Fibroblast of villous mesenchyme (primary cell): ENCODE results near the gene IVL. TPM values are rescaled to one million over a fixed set of nuclear protein-coding genes. Genes with fewer than 3 reads are reported as not detected.

Experiments used
- DNase-seq: peaks from one replicate; pipeline ENCODE4 v3.0.0-alpha.2; 2010; ENCODE audit warnings: low read depth
- H3K4me3 ChIP-seq: 2 replicates; pipeline ENCODE4 v1.5.1; 2011; ENCODE audit warnings: low read depth, mild to moderate bottlenecking, low read length
- total RNA-seq: library from RNA; depleted of rRNA; stranded (reverse); fragments of >200 nt; gene quantifications from 2 replicates; pipeline ENCODE4 v1.2.3, GENCODE V29; 2012
- TF ChIP-seq, protein P1 (sequence below): IDR thresholded peaks from 2 replicates; pipeline ENCODE4 v1.5.1; 2012; ENCODE audit warnings: low read depth, mild to moderate bottlenecking, low read length; ENCODE audit not compliant: insufficient read depth

Gene IVL, protein sequence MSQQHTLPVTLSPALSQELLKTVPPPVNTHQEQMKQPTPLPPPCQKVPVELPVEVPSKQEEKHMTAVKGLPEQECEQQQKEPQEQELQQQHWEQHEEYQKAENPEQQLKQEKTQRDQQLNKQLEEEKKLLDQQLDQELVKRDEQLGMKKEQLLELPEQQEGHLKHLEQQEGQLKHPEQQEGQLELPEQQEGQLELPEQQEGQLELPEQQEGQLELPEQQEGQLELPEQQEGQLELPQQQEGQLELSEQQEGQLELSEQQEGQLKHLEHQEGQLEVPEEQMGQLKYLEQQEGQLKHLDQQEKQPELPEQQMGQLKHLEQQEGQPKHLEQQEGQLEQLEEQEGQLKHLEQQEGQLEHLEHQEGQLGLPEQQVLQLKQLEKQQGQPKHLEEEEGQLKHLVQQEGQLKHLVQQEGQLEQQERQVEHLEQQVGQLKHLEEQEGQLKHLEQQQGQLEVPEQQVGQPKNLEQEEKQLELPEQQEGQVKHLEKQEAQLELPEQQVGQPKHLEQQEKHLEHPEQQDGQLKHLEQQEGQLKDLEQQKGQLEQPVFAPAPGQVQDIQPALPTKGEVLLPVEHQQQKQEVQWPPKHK
- not detected in 2 replicates for total RNA-seq

DNA sequence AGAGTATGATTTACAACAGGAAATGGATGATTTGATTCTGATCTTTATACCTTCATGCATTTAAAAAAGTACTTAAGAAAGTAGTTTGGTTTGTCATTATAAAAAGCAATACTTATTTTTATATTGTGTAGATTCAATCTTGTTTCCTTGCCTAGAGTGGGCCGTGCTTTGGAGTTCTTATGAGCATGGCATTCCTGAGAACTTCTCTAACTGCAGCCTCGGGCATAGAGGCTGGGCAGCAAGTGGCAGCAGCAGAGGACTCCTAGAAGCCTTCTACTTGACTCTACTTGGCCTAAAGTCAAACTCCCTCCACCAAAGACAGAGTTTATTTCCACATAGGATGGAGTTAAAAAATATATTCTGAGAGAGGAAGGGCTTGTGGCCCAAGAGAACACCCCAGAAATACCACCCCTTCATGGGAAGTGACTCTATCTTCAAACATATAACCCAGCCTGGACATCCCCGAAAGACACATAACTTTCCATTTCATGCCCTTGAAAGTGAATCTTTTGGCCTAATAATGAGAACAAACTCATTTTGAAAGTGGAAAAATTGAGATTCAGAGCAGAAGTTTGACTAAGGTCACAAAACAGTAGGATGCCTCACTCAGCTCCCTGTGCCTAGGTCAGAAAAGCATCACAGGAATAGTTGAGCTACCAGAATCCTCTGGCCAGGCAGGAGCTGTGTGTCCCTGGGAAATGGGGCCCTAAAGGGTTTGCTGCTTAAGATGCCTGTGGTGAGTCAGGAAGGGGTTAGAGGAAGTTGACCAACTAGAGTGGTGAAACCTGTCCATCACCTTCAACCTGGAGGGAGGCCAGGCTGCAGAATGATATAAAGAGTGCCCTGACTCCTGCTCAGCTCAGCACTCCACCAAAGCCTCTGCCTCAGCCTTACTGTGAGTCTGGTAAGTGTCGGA, at the start of gene IVL:
Gene IVL, plus strand, starts transcription at position 861 of the 916 bp plus-strand sequence. CDS start 1,252 bp downstream, outside the sequence.
- no peak for DNase-seq
- H3K4me3 ChIP-seq, result no peak within 1 kb of the TSS
- TF ChIP-seq, protein P1, sequence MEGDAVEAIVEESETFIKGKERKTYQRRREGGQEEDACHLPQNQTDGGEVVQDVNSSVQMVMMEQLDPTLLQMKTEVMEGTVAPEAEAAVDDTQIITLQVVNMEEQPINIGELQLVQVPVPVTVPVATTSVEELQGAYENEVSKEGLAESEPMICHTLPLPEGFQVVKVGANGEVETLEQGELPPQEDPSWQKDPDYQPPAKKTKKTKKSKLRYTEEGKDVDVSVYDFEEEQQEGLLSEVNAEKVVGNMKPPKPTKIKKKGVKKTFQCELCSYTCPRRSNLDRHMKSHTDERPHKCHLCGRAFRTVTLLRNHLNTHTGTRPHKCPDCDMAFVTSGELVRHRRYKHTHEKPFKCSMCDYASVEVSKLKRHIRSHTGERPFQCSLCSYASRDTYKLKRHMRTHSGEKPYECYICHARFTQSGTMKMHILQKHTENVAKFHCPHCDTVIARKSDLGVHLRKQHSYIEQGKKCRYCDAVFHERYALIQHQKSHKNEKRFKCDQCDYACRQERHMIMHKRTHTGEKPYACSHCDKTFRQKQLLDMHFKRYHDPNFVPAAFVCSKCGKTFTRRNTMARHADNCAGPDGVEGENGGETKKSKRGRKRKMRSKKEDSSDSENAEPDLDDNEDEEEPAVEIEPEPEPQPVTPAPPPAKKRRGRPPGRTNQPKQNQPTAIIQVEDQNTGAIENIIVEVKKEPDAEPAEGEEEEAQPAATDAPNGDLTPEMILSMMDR, result no peak

DNA sequence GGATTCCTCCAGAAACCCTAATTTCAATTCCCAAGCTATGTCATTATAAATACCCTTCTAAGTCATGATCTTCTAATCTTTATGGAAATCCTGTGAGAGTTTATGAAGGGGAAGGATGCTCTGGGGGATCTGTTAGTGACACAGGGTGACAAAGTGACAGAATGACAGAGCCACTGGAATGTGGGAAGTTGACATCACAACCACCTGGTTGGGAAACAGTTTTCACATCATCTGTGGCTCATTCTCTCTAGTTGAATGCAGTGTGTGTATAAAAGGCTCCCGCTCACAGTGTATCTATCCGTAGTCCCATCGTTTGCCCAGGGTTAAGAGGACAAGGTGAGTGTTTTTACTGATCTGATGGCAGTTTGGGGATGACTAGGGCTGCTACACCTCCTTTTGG, 48.6 kb upstream of the IVL start, which contains the start of gene LCE7A:
Gene LCE7A, plus strand, starts transcription at position 301 of the 400 bp plus-strand sequence. CDS start 702 bp downstream, outside the sequence.
- DNase-seq, result no peak
- no peak within 1 kb of the TSS for H3K4me3 ChIP-seq
- TF ChIP-seq, protein P1, result no peak

DNA sequence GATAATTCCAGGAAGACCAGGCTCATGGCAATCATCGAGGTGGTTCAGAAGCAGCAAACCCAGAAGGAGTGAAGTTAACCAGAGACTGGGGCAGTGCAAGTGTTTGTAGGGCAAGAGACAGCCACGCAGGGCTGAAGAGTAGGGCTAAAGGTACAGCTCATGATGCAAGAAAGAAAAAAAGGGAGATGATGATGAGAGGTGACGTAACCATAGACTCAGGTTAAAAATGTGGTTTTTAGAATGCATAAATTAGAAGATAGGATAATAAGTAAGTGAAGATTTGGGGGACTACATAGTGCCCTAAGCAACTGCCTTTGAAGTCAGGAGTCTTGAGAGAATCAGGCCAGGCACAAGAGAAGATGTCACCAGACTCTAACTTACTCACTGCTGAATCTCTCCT, 48.2 kb upstream of the IVL start:
- no peak for DNase-seq
- TF ChIP-seq, protein P1, result no peak
- H3K4me3 ChIP-seq, result no peak overlapping the region

DNA sequence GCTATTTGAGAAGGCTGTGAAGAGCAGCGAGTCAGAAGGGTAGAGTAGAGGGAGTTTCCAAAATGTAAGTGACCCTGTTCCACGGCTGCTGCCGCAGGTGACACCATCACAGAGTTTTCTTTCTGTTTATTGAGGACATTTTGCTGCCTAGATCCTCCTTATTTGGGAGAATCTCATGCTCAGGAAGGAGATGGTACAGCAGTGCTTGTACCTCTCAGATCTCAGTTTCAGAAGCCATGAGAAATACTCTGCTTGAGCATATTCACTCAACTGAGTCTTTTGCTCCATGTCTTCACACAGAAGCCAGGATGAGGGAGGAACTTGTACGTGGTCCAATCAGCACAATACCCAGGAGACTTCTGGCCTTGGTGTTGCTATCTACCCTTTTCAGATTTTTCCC, 47.0 kb upstream of the IVL start:
- no peak overlapping the region for H3K4me3 ChIP-seq
- TF ChIP-seq, protein P1, result no peak
- no peak for DNase-seq

DNA sequence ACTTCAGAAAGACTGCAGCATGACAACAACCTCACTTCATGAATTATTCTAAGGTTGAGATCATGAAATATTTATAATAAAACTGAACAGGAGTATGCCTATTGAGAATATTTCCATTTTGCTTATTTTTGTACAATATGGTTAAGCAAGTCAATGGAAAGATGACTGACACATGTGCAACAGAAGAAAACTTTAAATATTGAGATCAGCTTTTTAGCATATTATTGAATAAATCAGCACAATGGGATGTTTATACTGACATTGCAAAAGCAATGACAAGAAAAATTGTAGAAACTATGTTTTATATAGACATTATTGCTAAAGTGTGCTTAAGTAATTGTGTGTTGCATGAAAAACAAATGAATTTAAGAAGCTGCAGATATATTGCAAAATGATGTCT, 43.9 kb upstream of the IVL start:
- TF ChIP-seq, protein P1, result no peak
- no peak for DNase-seq
- H3K4me3 ChIP-seq, result no peak overlapping the region

DNA sequence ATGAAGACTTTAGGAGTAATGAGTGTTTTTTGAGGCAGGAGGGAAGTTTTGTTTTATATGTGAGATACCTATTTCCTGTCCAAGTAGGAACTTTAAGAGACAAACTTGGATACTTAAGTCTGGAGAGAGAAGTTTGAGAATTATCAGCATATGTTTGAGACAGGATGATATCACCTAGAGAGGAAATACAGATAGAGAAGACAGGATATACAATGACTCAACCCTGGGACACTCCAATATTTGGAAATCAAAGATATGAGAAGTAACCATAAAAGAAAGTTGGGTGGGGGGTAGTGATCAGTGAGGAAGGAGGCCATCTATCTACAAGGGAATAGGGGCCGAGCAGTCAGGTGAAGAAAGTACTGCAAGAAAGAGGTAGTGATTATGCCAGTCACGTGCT, 42.0 kb upstream of the IVL start:
- no peak for DNase-seq
- TF ChIP-seq, protein P1, result no peak
- H3K4me3 ChIP-seq, result no peak overlapping the region
